Iris pigment epithelial cell (primary cell): ENCODE data around the gene SNAPIN.
"Not testable (repeated sequence)": the region's sequence is repeated elsewhere in the genome, so short reads cannot be mapped to it uniquely, and the experiment has no call there.

Experiments
- DNase-seq: peaks from one replicate; pipeline ENCODE4 v3.0.0-alpha.2; 2011; ENCODE audit warnings: low read depth

Gene SNAPIN

GRCh38 chr1:153647346-153647714, 11.2 kb upstream of the SNAPIN start:
- no peak for DNase-seq

- no peak for DNase-seq
Measured at GRCh38 chr1:153648000-153648643, 10.4 kb upstream of the SNAPIN start.

- DNase-seq: no peak
Measured at GRCh38 chr1:153649137-153649862, 9.2 kb upstream of the SNAPIN start.

GRCh38 chr1:153649863-153650235, 8.7 kb upstream of the SNAPIN start:
- no peak for DNase-seq

GRCh38 chr1:153651771-153652170, 6.7 kb upstream of the SNAPIN start:
- DNase-seq: no peak

GRCh38 chr1:153652805-153653500, 5.5 kb upstream of the SNAPIN start:
- DNase-seq: peak; percentile 66

GRCh38 chr1:153655333-153655732, 3.2 kb upstream of the SNAPIN start:
- DNase-seq: no peak

GRCh38 chr1:153659175-153659534, 652 bp downstream of the SNAPIN start:
- no peak for DNase-seq

- DNase-seq: no peak
Measured at GRCh38 chr1:153659656-153660055, 1.2 kb downstream of the SNAPIN start.

- no peak for DNase-seq
Measured at GRCh38 chr1:153661111-153661708, 2.7 kb downstream of the SNAPIN start.

- DNase-seq: no peak
Measured at GRCh38 chr1:153662269-153662668, 3.8 kb downstream of the SNAPIN start.

GRCh38 chr1:153663211-153663610, 4.7 kb downstream of the SNAPIN start:
- peak; percentile 83 for DNase-seq

GRCh38 chr1:153667439-153667838, 8.9 kb downstream of the SNAPIN start:
- no peak for DNase-seq

GRCh38 chr1:153668672-153669071, 10.2 kb downstream of the SNAPIN start:
- not testable (repeated sequence) for DNase-seq

GRCh38 chr1:153669606-153670005, 11.1 kb downstream of the SNAPIN start:
- DNase-seq: no peak

- no peak for DNase-seq
Measured at GRCh38 chr1:153670257-153670858, 11.9 kb downstream of the SNAPIN start.

- peak; percentile 100 for DNase-seq
Measured at GRCh38 chr1:153670859-153671627, 12.5 kb downstream of the SNAPIN start, which contains the start of gene ILF2. Gene ILF2, minus strand, starts transcription at chr1:153670993. Its CDS starts 71 bp downstream, at chr1:153670922.

GRCh38 chr1:153671628-153672353, 13.3 kb downstream of the SNAPIN start:
- peak; percentile 69 for DNase-seq

- DNase-seq: no peak
Measured at GRCh38 chr1:153673511-153673910, 15.0 kb downstream of the SNAPIN start.

GRCh38 chr1:153677718-153678518, 19.4 kb downstream of the SNAPIN start:
- DNase-seq: peak; percentile 60
